ENCODE results near the gene VAV1.

DNA sequence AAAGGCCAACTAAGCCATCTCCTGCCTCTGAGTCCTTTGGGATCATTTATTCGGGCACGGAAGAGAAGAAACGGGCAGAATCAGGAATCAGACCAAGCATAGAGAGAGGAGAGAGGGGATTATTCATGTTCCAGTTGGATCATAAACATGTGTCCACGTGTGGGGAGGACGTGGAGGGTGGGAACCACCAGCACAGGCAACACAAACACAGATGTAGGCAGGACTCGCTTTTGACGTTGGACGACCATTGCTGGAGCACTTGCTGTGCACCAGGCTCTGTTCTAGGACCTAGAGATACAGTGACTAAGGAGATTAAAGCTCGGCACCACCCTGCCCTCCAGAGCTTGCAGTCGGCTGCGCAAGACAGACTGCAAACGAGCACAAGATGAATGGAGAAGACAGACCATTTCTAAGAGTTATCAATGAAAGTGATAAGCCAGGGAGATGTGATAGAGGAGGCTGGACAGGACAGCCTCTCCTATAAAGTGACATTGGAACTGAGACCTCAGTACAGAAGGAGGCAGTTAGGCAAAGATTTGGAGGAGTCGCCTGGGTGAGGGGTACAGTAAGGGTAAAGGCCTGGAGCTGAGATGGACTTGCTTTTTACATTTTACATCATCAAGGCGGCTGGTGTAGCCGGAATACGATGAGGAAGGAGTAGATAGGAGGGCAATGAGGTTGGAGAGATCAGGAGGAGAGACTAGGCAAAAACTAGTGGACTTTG, 6.0 kb upstream of the VAV1 start:
- TF ChIP-seq, protein P1, sequence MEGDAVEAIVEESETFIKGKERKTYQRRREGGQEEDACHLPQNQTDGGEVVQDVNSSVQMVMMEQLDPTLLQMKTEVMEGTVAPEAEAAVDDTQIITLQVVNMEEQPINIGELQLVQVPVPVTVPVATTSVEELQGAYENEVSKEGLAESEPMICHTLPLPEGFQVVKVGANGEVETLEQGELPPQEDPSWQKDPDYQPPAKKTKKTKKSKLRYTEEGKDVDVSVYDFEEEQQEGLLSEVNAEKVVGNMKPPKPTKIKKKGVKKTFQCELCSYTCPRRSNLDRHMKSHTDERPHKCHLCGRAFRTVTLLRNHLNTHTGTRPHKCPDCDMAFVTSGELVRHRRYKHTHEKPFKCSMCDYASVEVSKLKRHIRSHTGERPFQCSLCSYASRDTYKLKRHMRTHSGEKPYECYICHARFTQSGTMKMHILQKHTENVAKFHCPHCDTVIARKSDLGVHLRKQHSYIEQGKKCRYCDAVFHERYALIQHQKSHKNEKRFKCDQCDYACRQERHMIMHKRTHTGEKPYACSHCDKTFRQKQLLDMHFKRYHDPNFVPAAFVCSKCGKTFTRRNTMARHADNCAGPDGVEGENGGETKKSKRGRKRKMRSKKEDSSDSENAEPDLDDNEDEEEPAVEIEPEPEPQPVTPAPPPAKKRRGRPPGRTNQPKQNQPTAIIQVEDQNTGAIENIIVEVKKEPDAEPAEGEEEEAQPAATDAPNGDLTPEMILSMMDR (IDR thresholded peaks at IDR 0.05; ENCODE audit: low read length), result no peak
- no peak for TF ChIP-seq EZH2 (IDR thresholded peaks at IDR 0.05; ENCODE audit: borderline replicate concordance, low read length)
